GM19324 (cell line): ENCODE results near the gene MOCS2.

Experiments used
- ATAC-seq: cut with Tn5 transposase; IDR thresholded peaks from one replicate; pipeline ENCODE4 v1.9.1; 2021; ENCODE audit warnings: mild to moderate bottlenecking, moderate library complexity; ENCODE audit not compliant: unreplicated experiment, low FRiP score

MOCS2 gene

GRCh38 chr5:53055365-53055764 lies 54.2 kb downstream of the MOCS2 start:
- no peak for ATAC-seq

GRCh38 chr5:53053364-53053763 lies 56.2 kb downstream of the MOCS2 start:
- ATAC-seq = no peak

DNA sequence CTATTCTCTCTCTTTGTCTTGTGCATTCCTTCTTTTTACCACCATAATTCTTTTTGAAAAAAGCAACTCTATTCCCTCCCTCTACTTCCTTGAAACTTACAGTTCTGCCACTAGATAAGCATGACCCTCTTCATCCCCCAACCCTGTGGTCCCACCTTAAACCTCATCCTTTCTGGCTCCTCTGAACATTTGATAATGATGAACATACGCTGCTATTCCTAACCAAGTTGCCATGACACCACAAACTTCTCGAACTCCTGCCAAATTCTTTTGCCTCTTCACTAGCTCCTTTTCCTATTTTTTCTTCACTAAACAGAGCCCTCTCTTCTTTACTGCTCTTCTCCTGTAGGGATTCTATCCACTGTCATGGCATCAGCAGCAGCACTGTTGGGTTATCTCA lies 57.1 kb downstream of the MOCS2 start:
- ATAC-seq = no peak

GRCh38 chr5:53048248-53048647 lies 61.3 kb downstream of the MOCS2 start:
- ATAC-seq = no peak
